ENCODE measurements around the gene CD320. TPM values are rescaled to one million over a fixed set of nuclear protein-coding genes. Genes with fewer than 3 reads are reported as not detected.

The CD320 gene
- total and polyA plus RNA-seq, 8 donors, result 30.4 to 58.3 (median 34.5) TPM

DNA sequence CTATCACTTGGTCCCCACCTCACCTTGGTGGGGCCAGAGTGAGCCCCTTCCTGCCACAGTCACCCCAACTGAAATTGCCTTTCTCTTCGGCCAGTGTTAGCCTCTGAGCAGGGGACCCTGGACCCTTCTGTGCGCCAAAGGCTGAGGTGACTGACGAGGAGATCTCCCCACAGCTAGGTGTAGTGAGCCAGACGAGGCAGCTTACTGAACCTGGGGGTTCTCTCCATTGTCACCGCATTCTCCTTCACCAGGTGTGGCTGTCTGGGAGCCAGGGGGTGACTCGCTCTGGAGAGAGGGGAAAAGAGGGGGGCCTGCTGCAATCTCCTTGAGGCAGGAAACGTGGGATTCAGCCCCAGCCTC lies 14.5 kb upstream of the CD320 start:
- ATAC-seq (no peak), DNase-seq (no peak)
- Histone ChIP-seq H3K36me3 (peaks cover 0 to 21% of the 10 kb centered on the region in 2 donors), H3K27ac (no peak overlapping the region), H3K9me3 (no peaks in the 10 kb centered on the region), H3K27me3 (no peaks in the 10 kb centered on the region), H3K4me1 (peaks cover 23 to 38% of the 10 kb centered on the region in 2 donors), H3K4me3 (peak overlapping the region; percentile 85 to 98)
- intact Hi-C loops (cut with DNase I), result no loop called here
- TF ChIP-seq, protein P1, sequence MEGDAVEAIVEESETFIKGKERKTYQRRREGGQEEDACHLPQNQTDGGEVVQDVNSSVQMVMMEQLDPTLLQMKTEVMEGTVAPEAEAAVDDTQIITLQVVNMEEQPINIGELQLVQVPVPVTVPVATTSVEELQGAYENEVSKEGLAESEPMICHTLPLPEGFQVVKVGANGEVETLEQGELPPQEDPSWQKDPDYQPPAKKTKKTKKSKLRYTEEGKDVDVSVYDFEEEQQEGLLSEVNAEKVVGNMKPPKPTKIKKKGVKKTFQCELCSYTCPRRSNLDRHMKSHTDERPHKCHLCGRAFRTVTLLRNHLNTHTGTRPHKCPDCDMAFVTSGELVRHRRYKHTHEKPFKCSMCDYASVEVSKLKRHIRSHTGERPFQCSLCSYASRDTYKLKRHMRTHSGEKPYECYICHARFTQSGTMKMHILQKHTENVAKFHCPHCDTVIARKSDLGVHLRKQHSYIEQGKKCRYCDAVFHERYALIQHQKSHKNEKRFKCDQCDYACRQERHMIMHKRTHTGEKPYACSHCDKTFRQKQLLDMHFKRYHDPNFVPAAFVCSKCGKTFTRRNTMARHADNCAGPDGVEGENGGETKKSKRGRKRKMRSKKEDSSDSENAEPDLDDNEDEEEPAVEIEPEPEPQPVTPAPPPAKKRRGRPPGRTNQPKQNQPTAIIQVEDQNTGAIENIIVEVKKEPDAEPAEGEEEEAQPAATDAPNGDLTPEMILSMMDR (IDR thresholded peaks at IDR 0.05), result no peak

DNA sequence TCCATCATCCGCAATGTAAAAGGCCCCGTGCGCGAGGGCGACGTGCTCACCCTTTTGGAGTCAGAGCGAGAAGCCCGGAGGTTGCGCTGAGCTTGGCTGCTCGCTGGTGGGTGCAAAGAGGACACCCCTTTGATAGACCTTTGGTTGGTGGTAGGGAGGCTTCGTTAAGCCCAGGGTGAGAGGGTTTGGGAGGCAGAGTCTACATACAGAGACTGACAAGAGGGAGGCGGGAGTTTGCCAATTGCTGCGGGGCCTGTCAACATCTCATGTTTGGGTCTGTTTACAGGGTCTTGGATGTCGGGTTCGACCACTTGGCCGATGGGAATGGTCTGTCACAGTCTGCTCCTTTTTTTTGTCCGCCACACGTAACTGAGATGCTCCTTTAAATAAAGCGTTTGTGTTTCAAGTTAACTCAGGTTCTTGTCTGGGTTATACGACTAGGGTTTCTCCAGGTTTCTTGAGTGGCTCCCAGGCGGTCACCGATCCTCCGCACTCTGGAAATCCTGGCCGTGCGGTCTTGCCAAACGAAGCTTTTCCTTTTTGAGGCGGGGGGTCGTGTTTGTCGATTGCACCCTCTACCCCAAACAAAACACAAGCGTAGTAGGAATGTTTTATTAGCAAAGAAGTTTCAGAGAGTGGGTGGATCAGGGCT lies 14.0 kb upstream of the CD320 start:
- ATAC-seq (peak; percentile 10), DNase-seq (no peak)
- peaks cover 23 to 38% of the 10 kb centered on the region in 2 donors for H3K4me1 ChIP-seq
- peaks cover 0 to 21% of the 10 kb centered on the region in 2 donors for H3K36me3 ChIP-seq
- peak overlapping the region; percentile 87 to 88 for H3K27ac ChIP-seq
- H3K4me3 ChIP-seq, result peak overlapping the region; percentile 85 to 98
- H3K9me3 ChIP-seq, result no peaks in the 10 kb centered on the region
- intact Hi-C loops (cut with DNase I), result no loop called here
- TF ChIP-seq, protein P1 (IDR thresholded peaks at IDR 0.05), result no peak
- H3K27me3 ChIP-seq, result no peaks in the 10 kb centered on the region

DNA sequence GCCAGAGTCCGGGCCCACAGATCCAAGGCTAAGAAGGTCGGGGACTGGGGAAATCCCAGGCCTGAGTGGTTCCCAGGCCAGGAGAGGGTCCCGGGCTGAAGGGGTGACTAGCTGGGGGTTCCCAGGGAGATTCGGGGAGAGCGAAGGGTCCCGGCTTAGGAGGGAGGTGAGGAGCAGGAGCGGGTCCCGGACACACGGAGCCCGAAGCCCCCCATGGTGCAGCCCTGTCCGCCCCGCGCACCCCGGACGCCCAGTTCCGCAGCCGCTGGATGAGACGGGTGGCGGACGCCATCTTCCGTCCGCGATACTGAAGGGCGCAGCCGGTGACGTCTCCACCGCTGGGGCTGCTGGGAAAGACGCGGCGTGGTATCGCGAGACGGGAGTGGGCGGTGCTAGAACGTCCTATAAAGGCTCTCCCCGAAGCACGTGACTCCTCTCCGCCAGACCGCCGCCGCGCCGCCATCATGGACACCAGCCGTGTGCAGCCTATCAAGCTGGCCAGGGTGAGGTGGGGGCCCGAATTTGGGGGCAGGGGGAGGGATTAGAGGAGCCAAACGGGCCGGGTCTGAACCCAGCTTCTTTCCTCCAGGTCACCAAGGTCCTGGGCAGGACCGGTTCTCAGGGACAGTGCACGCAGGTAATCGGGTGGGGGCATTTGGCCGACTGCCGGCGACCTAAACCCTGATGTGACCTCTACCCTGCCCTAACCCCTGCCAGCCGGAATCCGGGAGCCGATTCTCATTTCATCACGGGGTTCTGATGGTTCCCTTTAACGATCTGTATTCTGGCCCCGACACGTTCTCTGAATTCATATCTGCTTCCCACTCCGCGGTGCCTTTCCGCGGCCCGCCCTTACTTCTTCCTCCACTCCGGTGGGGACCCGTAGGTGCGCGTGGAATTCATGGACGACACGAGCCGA lies 13.2 kb upstream of the CD320 start, which contains the start of the genes NDUFA7 and RPS28:
Gene NDUFA7 (minus strand): TSS at position 309 of the 919 bp plus-strand sequence. CDS start 17 bp downstream, at position 292.
Gene RPS28 (plus strand): TSS at position 430 of the 919 bp plus-strand sequence. CDS start 35 bp downstream, at position 465.
- H3K36me3 ChIP-seq, result peaks cover 0 to 26% of the 10 kb centered on the region in 2 donors
- no peaks in the 10 kb centered on the region for H3K9me3 ChIP-seq
- peaks cover 23 to 38% of the 10 kb centered on the region in 2 donors for H3K4me1 ChIP-seq
- intact Hi-C loops (cut with DNase I), result no loop called here
- no peaks in the 10 kb centered on the region for H3K27me3 ChIP-seq
- peak within 1 kb of the TSS; percentile 85 to 98 for H3K4me3 ChIP-seq
- peak within 1 kb of the TSS; percentile 87 to 88 for H3K27ac ChIP-seq
- ATAC-seq, result peak; percentile 95
- DNase-seq, result peak; percentile 97 to 99 (median 98)
- TF ChIP-seq, protein P1 (IDR thresholded peaks at IDR 0.05), result peak in 1 of 2 donors; percentile 23

DNA sequence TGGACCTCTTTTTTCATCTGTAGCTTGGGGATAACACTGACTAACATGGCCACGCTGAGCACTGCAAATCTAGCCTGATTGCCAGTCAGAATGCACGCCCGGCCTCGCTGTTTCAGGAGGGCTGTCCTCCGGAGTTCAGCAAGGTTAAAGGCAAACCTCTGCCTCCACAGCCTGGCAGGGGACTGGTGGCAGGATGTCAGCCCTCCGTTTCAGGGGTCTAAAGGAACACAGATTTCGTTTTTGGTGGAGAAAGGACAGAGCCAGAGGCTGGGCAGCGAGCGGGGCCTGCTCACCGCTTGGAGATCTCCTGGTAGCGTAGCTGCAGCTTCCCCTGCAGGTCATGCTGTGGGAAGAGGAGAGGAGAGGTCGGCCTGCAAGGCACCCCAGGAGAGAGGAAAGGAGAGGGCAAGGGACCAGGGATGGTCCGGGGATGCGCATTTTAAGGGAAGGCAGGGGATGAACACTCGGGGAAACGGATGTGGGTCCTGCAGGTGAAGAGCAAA lies 12.5 kb upstream of the CD320 start:
- intact Hi-C loops (cut with DNase I), result no loop called here
- Histone ChIP-seq H3K4me3 (peak overlapping the region; percentile 85 to 98), H3K27me3 (no peaks in the 10 kb centered on the region), H3K9me3 (no peaks in the 10 kb centered on the region), H3K36me3 (peaks cover 0 to 33% of the 10 kb centered on the region in 2 donors), H3K27ac (peak overlapping the region; percentile 87 to 88), H3K4me1 (peaks cover 23 to 38% of the 10 kb centered on the region in 2 donors)
- ATAC-seq, result peak; percentile 23
- peak in 1 of 4 donors; percentile 54 for DNase-seq
- TF ChIP-seq, protein P1 (IDR thresholded peaks at IDR 0.05), result no peak

Measured in left lung (tissue), 10 donors.